Heart left ventricle (tissue), 13 donors: Measurements from ENCODE around the gene TMEM9.
"Not testable (repeated sequence)": the region's sequence is repeated elsewhere in the genome, so short reads cannot be mapped to it uniquely, and the experiment has no call there.

Experiments used
- POLR2A ChIP-seq, 2 donors: fragments of 450-650 bp; IDR thresholded peaks; one replicate each; pipeline ENCODE4 v1.6.1; 2017; ENCODE audit warnings: antibody characterized with exemption in 2 of 2, mild to moderate bottlenecking in 2 of 2, moderate library complexity in 2 of 2
- TF ChIP-seq, protein P1 (sequence below), 12 donors: fragments of 200-600 bp; sonication (generic) in 4 of 12; IDR thresholded peaks; one replicate each; pipeline versions ENCODE4 v1.5.0 to v1.8.0; 2018 to 2022; ENCODE audit warnings: antibody characterized with exemption in 12 of 12, mild to moderate bottlenecking in 5 of 12
- donor health status: ischemic (EF 13 %, LVEDD 7.1; RV severe dilation, severe dysfunction).
- donor health status: DM: no; HTN: yes; CAD: no.
- donor health status: DM: no; HTN: no; CAD: no.
- donor health status: ischemic (EF 25% LVEDD 6.9; RV normal size, moderate dysfunction).
- donor health status: ischemic (EF 25% LVEDD 5.7; RV mildly dilated, moderate dysfunction).
- donor health status: ischemic (EF 35%, LVEDD 5.7; RV mildly dilated, moderate dysfunction).
- donor health status: nonischemic (EF 11% LVEDD 7.7; RV severe dilation, severe dysfunction).
- donor health status: DM: yes; HTN: yes; CAD: no.
- donor health status: PGD.
- donor health status: ischemic (EF 29% LVEDD 5.4; RV normal size, mild dysfunction).
- donor health status: nonischemic (EF 23%, LVEDD 6.1; RV moderate dilation, normal function).

- TF ChIP-seq, protein P1, sequence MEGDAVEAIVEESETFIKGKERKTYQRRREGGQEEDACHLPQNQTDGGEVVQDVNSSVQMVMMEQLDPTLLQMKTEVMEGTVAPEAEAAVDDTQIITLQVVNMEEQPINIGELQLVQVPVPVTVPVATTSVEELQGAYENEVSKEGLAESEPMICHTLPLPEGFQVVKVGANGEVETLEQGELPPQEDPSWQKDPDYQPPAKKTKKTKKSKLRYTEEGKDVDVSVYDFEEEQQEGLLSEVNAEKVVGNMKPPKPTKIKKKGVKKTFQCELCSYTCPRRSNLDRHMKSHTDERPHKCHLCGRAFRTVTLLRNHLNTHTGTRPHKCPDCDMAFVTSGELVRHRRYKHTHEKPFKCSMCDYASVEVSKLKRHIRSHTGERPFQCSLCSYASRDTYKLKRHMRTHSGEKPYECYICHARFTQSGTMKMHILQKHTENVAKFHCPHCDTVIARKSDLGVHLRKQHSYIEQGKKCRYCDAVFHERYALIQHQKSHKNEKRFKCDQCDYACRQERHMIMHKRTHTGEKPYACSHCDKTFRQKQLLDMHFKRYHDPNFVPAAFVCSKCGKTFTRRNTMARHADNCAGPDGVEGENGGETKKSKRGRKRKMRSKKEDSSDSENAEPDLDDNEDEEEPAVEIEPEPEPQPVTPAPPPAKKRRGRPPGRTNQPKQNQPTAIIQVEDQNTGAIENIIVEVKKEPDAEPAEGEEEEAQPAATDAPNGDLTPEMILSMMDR (IDR thresholded peaks at IDR 0.05), result not testable (repeated sequence)
- not testable (repeated sequence) for TF ChIP-seq POLR2A (IDR thresholded peaks at IDR 0.05)
Observed at GRCh38 chr1:201163036-201163435, 8.8 kb upstream of the TMEM9 start.
